Astrocyte of the cerebellum (primary cell): Measurements from ENCODE around the gene COL27A1.

Experiments
- DNase-seq: peaks from one replicate; pipeline ENCODE4 v3.0.0-alpha.2; 2011; ENCODE audit warnings: low read depth
- H3K4me3 ChIP-seq: 2 replicates; pipeline ENCODE4 v1.5.1; 2011; ENCODE audit warnings: mild to moderate bottlenecking, low read depth, low read length, moderate library complexity
- in situ Hi-C: cut with HindIII; loops from 2 replicates; pipeline ENCODE4 v1.10.0; 2017; ENCODE audit warnings: low sequenced_read_pairs
- TF ChIP-seq, protein P1 (sequence below): IDR thresholded peaks from 2 replicates; pipeline ENCODE4 v1.5.1; 2012; ENCODE audit warnings: low read length, low read depth, moderate library complexity, mild to moderate bottlenecking; ENCODE audit errors: missing control alignments

Gene COL27A1

DNA sequence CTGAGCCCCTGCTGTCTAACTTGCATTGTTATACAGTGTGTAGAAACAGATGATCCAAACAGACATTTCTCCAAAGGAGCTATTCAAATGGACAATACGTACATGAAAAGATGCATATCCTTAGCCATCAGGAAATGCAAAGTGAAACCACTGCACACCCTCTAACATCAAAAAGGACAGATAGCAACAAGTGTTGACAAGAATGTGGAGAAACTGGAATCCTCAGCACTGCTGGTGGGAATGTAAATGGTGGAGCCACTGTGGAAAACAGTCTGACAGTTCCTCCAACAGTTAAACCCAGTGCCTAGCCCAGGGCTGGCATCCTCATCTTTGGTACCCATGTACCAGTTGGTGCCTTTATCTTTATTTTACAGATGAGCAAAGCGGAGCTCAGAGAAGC, 182.8 kb downstream of the COL27A1 start:
- no peak for DNase-seq
- in situ Hi-C loops = no loop called here
- TF ChIP-seq, protein P1, sequence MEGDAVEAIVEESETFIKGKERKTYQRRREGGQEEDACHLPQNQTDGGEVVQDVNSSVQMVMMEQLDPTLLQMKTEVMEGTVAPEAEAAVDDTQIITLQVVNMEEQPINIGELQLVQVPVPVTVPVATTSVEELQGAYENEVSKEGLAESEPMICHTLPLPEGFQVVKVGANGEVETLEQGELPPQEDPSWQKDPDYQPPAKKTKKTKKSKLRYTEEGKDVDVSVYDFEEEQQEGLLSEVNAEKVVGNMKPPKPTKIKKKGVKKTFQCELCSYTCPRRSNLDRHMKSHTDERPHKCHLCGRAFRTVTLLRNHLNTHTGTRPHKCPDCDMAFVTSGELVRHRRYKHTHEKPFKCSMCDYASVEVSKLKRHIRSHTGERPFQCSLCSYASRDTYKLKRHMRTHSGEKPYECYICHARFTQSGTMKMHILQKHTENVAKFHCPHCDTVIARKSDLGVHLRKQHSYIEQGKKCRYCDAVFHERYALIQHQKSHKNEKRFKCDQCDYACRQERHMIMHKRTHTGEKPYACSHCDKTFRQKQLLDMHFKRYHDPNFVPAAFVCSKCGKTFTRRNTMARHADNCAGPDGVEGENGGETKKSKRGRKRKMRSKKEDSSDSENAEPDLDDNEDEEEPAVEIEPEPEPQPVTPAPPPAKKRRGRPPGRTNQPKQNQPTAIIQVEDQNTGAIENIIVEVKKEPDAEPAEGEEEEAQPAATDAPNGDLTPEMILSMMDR = no peak
- no peak overlapping the region for H3K4me3 ChIP-seq

DNA sequence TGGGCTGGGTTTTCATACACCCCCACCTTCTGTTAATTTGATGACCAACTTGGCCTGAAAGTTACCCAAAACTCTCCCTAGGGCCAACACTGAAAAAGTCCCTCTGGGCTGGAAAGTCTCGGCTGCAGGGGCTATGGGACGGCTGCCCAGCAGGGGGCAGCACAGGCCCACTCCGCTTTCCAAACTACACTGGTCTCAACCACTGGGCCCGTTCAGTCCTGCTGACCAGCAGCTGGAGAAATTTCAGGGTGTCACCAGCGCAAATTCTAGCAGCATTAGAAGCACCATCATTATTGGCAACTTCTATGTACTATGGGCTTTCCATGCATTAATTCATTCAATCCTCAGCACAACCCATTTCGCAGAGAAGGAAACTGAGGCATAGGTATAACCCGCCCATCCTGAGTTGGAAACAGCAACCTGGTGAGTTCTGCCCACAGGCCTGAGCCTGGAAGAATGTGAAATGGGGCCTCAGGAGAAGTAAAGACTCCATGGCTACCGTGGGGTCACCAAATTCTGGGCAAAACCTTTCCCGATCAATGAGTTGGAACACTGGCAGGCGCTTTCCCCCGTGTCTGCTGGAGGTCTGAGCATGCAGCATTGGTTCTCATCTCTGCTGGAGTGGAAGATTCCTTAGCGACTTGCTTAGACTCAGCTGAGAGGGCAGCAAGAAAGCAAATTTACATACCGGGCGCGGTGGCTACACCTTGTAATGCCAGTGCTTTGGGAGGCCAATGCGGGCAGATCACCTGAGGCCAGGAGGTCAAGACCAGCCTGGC, 184.0 kb downstream of the COL27A1 start:
- TF ChIP-seq, protein P1 = peak; percentile 94
- in situ Hi-C loops = no loop called here
- DNase-seq = no peak
- no peak overlapping the region for H3K4me3 ChIP-seq

DNA sequence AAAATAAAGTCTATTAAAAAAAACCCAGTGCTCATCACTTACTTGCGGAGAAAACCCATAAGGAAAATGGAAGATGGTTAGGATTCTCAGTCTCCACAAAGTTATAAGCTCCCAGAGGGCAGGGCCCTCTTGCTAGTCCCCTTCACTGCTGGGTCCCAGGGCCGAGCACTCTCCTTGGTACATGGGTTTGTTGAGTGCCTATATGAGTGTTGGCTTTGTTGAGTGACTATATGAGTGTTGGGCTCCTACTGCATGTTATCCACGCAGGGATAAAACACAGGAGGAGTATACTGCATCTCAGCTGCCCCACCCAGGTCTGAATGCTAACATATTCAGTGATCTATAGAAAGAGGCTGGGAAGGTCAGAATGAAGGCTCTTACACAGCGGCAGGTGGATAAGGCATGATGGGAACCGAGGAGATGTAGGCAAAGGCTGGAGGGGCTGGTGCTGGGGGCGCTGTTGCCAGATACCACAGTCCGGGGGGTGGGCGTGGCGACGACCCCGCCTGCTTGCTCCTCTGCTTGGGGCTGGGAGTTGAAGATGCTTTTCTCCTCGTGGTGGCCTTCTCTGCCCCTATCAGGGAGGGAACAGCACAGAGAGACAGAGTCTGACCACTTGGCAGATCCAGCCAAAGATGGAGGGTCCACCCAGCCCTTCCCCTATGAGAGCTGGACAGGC, 186.0 kb downstream of the COL27A1 start:
- TF ChIP-seq, protein P1 = no peak
- no peak for DNase-seq
- in situ Hi-C loops = no loop called here
- H3K4me3 ChIP-seq = no peak overlapping the region

DNA sequence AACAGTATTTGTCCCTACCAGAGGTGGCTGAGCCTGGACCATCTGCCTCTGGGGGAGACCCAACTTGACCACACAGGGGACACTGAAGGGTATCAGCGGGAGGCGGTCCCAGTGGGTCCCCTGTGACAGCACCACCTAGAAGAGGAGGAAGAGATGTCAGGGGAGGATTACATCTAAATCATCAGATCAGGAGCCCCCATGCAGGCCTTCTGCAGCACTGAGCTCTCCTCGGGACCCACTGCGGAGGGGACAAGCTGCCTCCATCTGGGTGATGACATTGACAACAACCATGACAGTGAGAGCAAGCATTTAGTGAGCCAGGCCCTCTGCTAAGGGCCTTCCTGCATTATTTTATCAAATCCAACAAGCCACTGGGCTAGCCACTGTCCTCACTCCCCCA, 186.7 kb downstream of the COL27A1 start:
- in situ Hi-C loops = no loop called here
- TF ChIP-seq, protein P1 = no peak
- no peak for DNase-seq
- H3K4me3 ChIP-seq = no peak overlapping the region

DNA sequence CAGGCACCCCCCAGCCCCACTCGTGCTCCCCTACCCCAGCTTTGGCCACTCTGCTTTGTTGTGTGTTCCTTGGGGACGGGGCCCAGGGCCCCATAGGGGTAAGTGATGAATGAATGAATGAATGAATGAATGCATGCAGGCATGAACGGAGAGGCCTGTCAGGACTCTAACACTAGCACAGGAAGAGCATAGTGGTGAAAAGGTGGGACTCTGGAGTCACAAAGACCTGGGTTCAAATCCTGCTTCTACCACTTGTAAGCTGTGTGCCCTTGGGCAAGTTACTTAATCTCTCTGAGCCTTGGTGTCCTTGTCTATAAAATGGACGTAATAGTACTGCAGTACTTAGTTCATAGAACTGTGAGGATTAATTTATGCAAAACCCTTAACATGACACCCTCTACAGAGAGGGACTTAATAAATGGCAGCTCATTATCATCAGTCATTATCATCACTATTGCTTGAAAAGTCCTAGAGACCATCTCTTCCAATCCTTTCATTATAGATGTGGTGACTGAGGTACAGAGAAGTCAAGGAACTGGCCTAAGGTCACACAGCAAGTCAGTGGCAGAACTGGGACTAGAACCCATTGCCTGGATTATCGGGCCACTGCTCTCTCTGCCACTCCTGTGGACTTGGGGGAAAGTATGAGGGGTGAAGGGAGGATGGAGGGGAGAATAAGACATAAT, 187.6 kb downstream of the COL27A1 start:
- no peak for DNase-seq
- H3K4me3 ChIP-seq = no peak overlapping the region
- TF ChIP-seq, protein P1 = no peak
- in situ Hi-C loops = no loop called here

DNA sequence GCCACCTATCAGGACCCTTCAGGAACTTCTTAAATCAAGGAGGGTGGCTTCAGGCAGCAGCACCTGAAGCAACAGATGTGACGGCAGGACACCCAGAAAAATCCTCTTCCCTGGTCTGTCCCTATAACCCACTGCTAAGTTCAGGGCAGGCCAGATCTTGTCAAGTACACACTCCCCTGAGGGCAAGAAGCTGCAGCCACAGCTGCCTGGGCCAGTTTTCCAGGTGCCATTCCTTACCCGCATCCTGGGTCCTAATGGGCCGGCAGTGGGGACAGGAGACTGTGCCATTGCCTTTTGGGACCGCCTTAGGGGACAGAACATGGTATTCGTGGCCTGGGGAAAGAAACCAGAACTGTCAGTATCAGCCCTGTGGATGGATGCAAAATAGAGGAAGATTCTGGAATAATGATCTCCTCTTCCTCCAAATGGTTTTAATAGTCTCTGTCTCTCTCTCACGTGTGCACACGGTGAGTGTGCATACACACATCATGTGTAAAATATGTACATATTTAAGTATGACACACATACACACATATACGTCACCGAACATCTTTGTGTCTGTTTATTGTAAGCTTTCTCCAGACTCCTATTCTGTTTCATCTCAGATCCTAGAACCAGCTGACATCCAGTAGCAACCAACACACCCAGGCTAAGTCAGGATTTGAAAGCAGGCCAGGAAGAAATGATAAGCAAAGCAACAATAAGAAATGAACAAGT, 188.3 kb downstream of the COL27A1 start:
- TF ChIP-seq, protein P1 = no peak
- no peak for DNase-seq
- in situ Hi-C loops = no loop called here
- H3K4me3 ChIP-seq = no peak overlapping the region
